ENCODE data around the gene MYO1A. TPM values are rescaled to one million over a fixed set of nuclear protein-coding genes. Genes with fewer than 3 reads are reported as not detected.
"Not testable (repeated sequence)": the region's sequence is repeated elsewhere in the genome, so short reads cannot be mapped to it uniquely, and the experiment has no call there.

MYO1A gene
- polyA plus RNA-seq, 2 of the 4 experiments (the other 2 are of a cell fraction): 0.67 to 1.9 TPM

GRCh38 chr12:57027011-57027804, 22.7 kb downstream of the MYO1A start:
- H3K4me2 ChIP-seq: no peak overlapping the region
- peaks cover 6% of the 10 kb centered on the region; the same call in 2 of the 3 replicates for H3K4me1 ChIP-seq
- H3K4me3 ChIP-seq: no peak overlapping the region
- 64% methylated on average over 13 of the region's 13 CpGs for WGBS (ENCODE audit: missing lambda C conversion rate)
- no peak for TF ChIP-seq CEBPB (IDR thresholded peaks at IDR 0.05)
- TF ChIP-seq CHD2 (IDR thresholded peaks at IDR 0.05; ENCODE audit: low read length, partially characterized antibody): no peak
- TF ChIP-seq FOXS1 (CRISPR knock-in tag; IDR thresholded peaks at IDR 0.05): no peak
- TF ChIP-seq HES2 (IDR thresholded peaks at IDR 0.05): no peak
- TF ChIP-seq NR3C1 (IDR thresholded peaks at IDR 0.05): no peak
- no peak for TF ChIP-seq MYC (IDR thresholded peaks at IDR 0.05; ENCODE audit: borderline replicate concordance, low read length)
- no peak for TF ChIP-seq EHMT2 (IDR thresholded peaks at IDR 0.05; ENCODE audit: low read depth)
- TF ChIP-seq GATA3 (IDR thresholded peaks at IDR 0.05; ENCODE audit: borderline replicate concordance): no peak
- TF ChIP-seq USF2 (IDR thresholded peaks at IDR 0.05): no peak
- TF ChIP-seq MAZ (IDR thresholded peaks at IDR 0.05; ENCODE audit: borderline replicate concordance, low read depth, low read length): no peak
- TF ChIP-seq SMC3 (IDR thresholded peaks at IDR 0.05): no peak
- no peak for TF ChIP-seq RARB (CRISPR knock-in tag; IDR thresholded peaks at IDR 0.05)
- no peaks in the 10 kb centered on the region for H3K9me3 ChIP-seq
- CTCF ChIA-PET: interaction anchor here (0.8 to 6.3 kb wide), 12 partner anchors 10 to 148 kb away, joined by 3 to 34 read pairs (median 4); partner anchors contain the start of genes STAT6 and ZBTB39
- ATAC-seq (peak in 1 of 2 experiments; percentile 13; a peak in 2 of 6 replicates), FAIRE-seq (no peak), DNase-seq (ENCODE audit: low read depth in 1 of 2, low spot score in 1 of 2) (no peak)
- no peak overlapping the region for H3K27ac ChIP-seq
- POLR2A ChIA-PET: no interaction called here

GRCh38 chr12:57025196-57025595, 24.7 kb downstream of the MYO1A start:
- Histone ChIP-seq H3K4me2 (no peak overlapping the region), H3K4me1 (no peaks in the 10 kb centered on the region), H3K9me3 (no peaks in the 10 kb centered on the region), H3K27ac (no peak overlapping the region), H3K4me3 (no peak overlapping the region)
- FAIRE-seq: no peak
- no peak for TF ChIP-seq HOXB5 (CRISPR knock-in tag; IDR thresholded peaks at IDR 0.05)
- no peak for TF ChIP-seq HDAC2 (IDR thresholded peaks at IDR 0.05)
- no peak for TF ChIP-seq NFE2L2 (conservative IDR thresholded peaks at IDR 0.05; ENCODE audit: low read length)
- TF ChIP-seq POLR2A (IDR thresholded peaks at IDR 0.05; ENCODE audit: low read length): no peak
- no peak for TF ChIP-seq HEYL (CRISPR knock-in tag; IDR thresholded peaks at IDR 0.05)
- TF ChIP-seq KDM1A (IDR thresholded peaks at IDR 0.05; ENCODE audit: low read depth): no peak
- TF ChIP-seq TP53 (CRISPR knock-in tag; IDR thresholded peaks at IDR 0.05): no peak
- no peak for TF ChIP-seq CHD2 (IDR thresholded peaks at IDR 0.05; ENCODE audit: low read length, partially characterized antibody)
- no peak for TF ChIP-seq RCOR1 (IDR thresholded peaks at IDR 0.05; ENCODE audit: low read depth, low read length)
- no peak for TF ChIP-seq USF2 (IDR thresholded peaks at IDR 0.05)
- no peak for TF ChIP-seq ZNF302 (CRISPR knock-in tag; IDR thresholded peaks at IDR 0.05)
- TF ChIP-seq ATOH8 (CRISPR knock-in tag; IDR thresholded peaks at IDR 0.05; ENCODE audit: low read depth): no peak
- TF ChIP-seq HES2 (IDR thresholded peaks at IDR 0.05): no peak
- no peak for TF ChIP-seq ELK1 (IDR thresholded peaks at IDR 0.05; ENCODE audit: low read depth, low read length)
- TF ChIP-seq SMC3 (IDR thresholded peaks at IDR 0.05): no peak
- no peak for TF ChIP-seq POLR2AphosphoS2 (conservative IDR thresholded peaks at IDR 0.05; ENCODE audit: low read length)
- no peak for TF ChIP-seq ZFP36 (IDR thresholded peaks at IDR 0.05; ENCODE audit: borderline replicate concordance, partially characterized antibody)
- TF ChIP-seq CHD4 (IDR thresholded peaks at IDR 0.05; ENCODE audit: borderline replicate concordance): no peak
- TF ChIP-seq JUN (IDR thresholded peaks at IDR 0.05): no peak
- POLR2A ChIA-PET: no interaction called here
- ATAC-seq: no peak
- CTCF ChIA-PET: interaction anchor here (0.6 to 6.3 kb wide), 8 partner anchors 9 to 360 kb away, joined by 3 to 34 read pairs (median 4); partner anchors contain the start of genes TAC3 and ZBTB39
- 29% methylated on average over 2 of the region's 2 CpGs for WGBS (ENCODE audit: missing lambda C conversion rate)
- DNase-seq (ENCODE audit: low read depth in 1 of 2, low spot score in 1 of 2): no peak

GRCh38 chr12:57022324-57022723, 27.6 kb downstream of the MYO1A start:
- POLR2A ChIA-PET; DNase-seq (ENCODE audit: low read depth in 1 of 2, low spot score in 1 of 2); FAIRE-seq; H3K4me1 ChIP-seq; H3K4me3 ChIP-seq; H3K27ac ChIP-seq; H3K9me3 ChIP-seq; H3K4me2 ChIP-seq; ATAC-seq: not testable (repeated sequence)
- CTCF ChIA-PET: interaction anchor here (0.6 to 6.3 kb wide), 4 partner anchors 9 to 24 kb away, joined by 3 to 34 read pairs (median 4); partner anchors contain the start of gene ZBTB39
- 91% methylated on average over 5 of the region's 5 CpGs for WGBS (ENCODE audit: missing lambda C conversion rate)
